H9 (cell line): Measurements from ENCODE around the gene GVQW3. TPM values are rescaled to one million over a fixed set of nuclear protein-coding genes. Genes with fewer than 3 reads are reported as not detected.

Experiments used
- DNase-seq: peaks from one replicate; pipeline ENCODE4 v3.0.0-alpha.2; 2017
- H2AFZ ChIP-seq: one replicate; pipeline ENCODE4 v1.6.1; 2013; ENCODE audit warnings: mild to moderate bottlenecking, low read length, control low read depth, moderate library complexity
- H2AK5ac ChIP-seq: 2 replicates; pipeline ENCODE4 v1.6.1; 2013; ENCODE audit warnings: low read length, control low read depth, mixed read lengths; ENCODE audit not compliant: insufficient read length
- H2BK120ac ChIP-seq: one replicate; pipeline ENCODE4 v1.6.1; 2013; ENCODE audit warnings: low read depth, mild to moderate bottlenecking, low read length, control low read depth, inconsistent platforms; ENCODE audit not compliant: poor library complexity, severe bottlenecking
- H2BK12ac ChIP-seq: 2 replicates; pipeline ENCODE4 v1.6.1; 2013; ENCODE audit warnings: low read length, control low read depth, mixed read lengths, low read depth; ENCODE audit not compliant: insufficient read length
- H2BK15ac ChIP-seq: 2 replicates; pipeline ENCODE4 v1.6.1; 2013; ENCODE audit warnings: low read depth, low read length, control low read depth
- H2BK20ac ChIP-seq: one replicate; pipeline ENCODE4 v1.6.1; 2013; ENCODE audit warnings: low read depth, mild to moderate bottlenecking, low read length, control low read depth, inconsistent platforms; ENCODE audit not compliant: poor library complexity, severe bottlenecking
- H2BK5ac ChIP-seq: 2 replicates; pipeline ENCODE4 v1.6.1; 2013; ENCODE audit warnings: low read length, control low read depth, mixed read lengths; ENCODE audit not compliant: insufficient read length
- H3K14ac ChIP-seq: 2 replicates; pipeline ENCODE4 v1.6.1; 2013; ENCODE audit warnings: low read length, control low read depth; ENCODE audit not compliant: insufficient read depth
- H3K18ac ChIP-seq: 2 replicates; pipeline ENCODE4 v1.6.1; 2013; ENCODE audit warnings: low read depth, mild to moderate bottlenecking, mixed read lengths, low read length, control low read depth; ENCODE audit not compliant: insufficient read length
- H3K23ac ChIP-seq: 2 replicates; pipeline ENCODE4 v1.6.1; 2013; ENCODE audit warnings: low read length, control low read depth, mixed read lengths, low read depth; ENCODE audit not compliant: insufficient read length
- H3K23me2 ChIP-seq: 2 replicates; pipeline ENCODE4 v1.6.1; 2013; ENCODE audit warnings: low read depth, mild to moderate bottlenecking, mixed read lengths, low read length, control low read depth; ENCODE audit not compliant: insufficient read length, poor library complexity, severe bottlenecking
- H3K27ac ChIP-seq: 2 replicates; pipeline ENCODE4 v1.5.1; 2013; ENCODE audit warnings: low read length, control low read depth, mixed read lengths, low read depth; ENCODE audit not compliant: insufficient read length
- H3K27me3 ChIP-seq: 2 replicates; pipeline ENCODE4 v1.6.1; 2013; ENCODE audit warnings: low read length, control low read depth, inconsistent platforms; ENCODE audit not compliant: insufficient read depth
- H3K4ac ChIP-seq: 2 replicates; pipeline ENCODE4 v1.6.1; 2013; ENCODE audit warnings: low read depth, mild to moderate bottlenecking, control low read depth, inconsistent platforms, low read length, moderate library complexity
- H3K4me1 ChIP-seq: 2 replicates; pipeline ENCODE4 v1.6.1; 2013; ENCODE audit warnings: low read length, control low read depth, inconsistent platforms; ENCODE audit not compliant: insufficient read depth
- H3K4me2 ChIP-seq: 2 replicates; pipeline ENCODE4 v1.6.1; 2013; ENCODE audit warnings: low read length, control low read depth, mixed read lengths; ENCODE audit not compliant: insufficient read length, insufficient read depth
- H3K56ac ChIP-seq: 2 replicates; pipeline ENCODE4 v1.6.1; 2013; ENCODE audit warnings: low read depth, mild to moderate bottlenecking, mixed read lengths, low read length, control low read depth; ENCODE audit not compliant: insufficient read length
- H3K79me1 ChIP-seq: 2 replicates; pipeline ENCODE4 v1.6.1; 2013; ENCODE audit warnings: low read depth, mild to moderate bottlenecking, moderate library complexity, low read length, control low read depth, inconsistent platforms; ENCODE audit not compliant: insufficient read depth, poor library complexity, severe bottlenecking
- H3K79me2 ChIP-seq: 2 replicates; pipeline ENCODE4 v1.6.1; 2013; ENCODE audit warnings: low read length, control low read depth, inconsistent platforms; ENCODE audit not compliant: insufficient read depth
- H3K9ac ChIP-seq: 2 replicates; pipeline ENCODE4 v1.6.1; 2013; ENCODE audit warnings: low read length, control low read depth, mixed read lengths; ENCODE audit not compliant: insufficient read length; ENCODE audit errors: extremely low read depth
- H3K9me3 ChIP-seq: one replicate; pipeline ENCODE4 v1.6.1; 2013; ENCODE audit warnings: low read depth, low read length, inconsistent platforms; ENCODE audit not compliant: control insufficient read depth
- H3T11ph ChIP-seq: one replicate; pipeline ENCODE4 v1.6.1; 2013; ENCODE audit warnings: mild to moderate bottlenecking, low read length, control low read depth, inconsistent platforms
- H4K20me1 ChIP-seq: one replicate; pipeline ENCODE4 v1.6.1; 2013; ENCODE audit not compliant: control insufficient read depth, insufficient read length, insufficient read depth
- H4K5ac ChIP-seq: 2 replicates; pipeline ENCODE4 v1.6.1; 2013; ENCODE audit warnings: low read depth, mild to moderate bottlenecking, mixed read lengths, low read length, control low read depth; ENCODE audit not compliant: insufficient read length
- H4K8ac ChIP-seq: replicated peaks from 2 replicates; pipeline ENCODE4 v1.6.1; 2013; ENCODE audit warnings: low read length, control low read depth, mixed read lengths, low read depth; ENCODE audit not compliant: insufficient read length
- H4K91ac ChIP-seq: 2 replicates; pipeline ENCODE4 v1.6.1; 2013; ENCODE audit warnings: low read depth, mild to moderate bottlenecking, moderate library complexity, mixed read lengths, low read length, control low read depth; ENCODE audit not compliant: insufficient read length
- H3K27ac Mint-ChIP-seq, 3 experiments: 2 replicates in 2 of 3; 3 replicates in 1 of 3; pipeline ENCODE4 v1.8.0; 2020 to 2021; ENCODE audit warnings: mixed read lengths in 3 of 3, mild to moderate bottlenecking in 1 of 3, moderate library complexity in 1 of 3
- H3K27me3 Mint-ChIP-seq: 2 replicates; pipeline ENCODE4 v1.8.0; 2021; ENCODE audit warnings: low read depth, mild to moderate bottlenecking, moderate library complexity, mixed read lengths
- H3K36me3 Mint-ChIP-seq, 3 experiments: 2 replicates in 2 of 3; 3 replicates in 1 of 3; pipeline ENCODE4 v1.8.0; 2020 to 2021; ENCODE audit warnings: low read depth in 3 of 3, mixed read lengths in 3 of 3; ENCODE audit not compliant: insufficient read depth in 1 of 3
- H3K4me1 Mint-ChIP-seq, 2 experiments: 2 replicates each; pipeline ENCODE4 v1.8.0; 2020; ENCODE audit warnings: mixed read lengths in 2 of 2
- H3K4me3 Mint-ChIP-seq, 2 experiments: 2 replicates in 1 of 2; 3 replicates in 1 of 2; pipeline ENCODE4 v1.8.0; 2020 to 2021; ENCODE audit warnings: mild to moderate bottlenecking in 2 of 2, mixed read lengths in 2 of 2, moderate library complexity in 1 of 2
- H3K9me3 Mint-ChIP-seq, 2 experiments: 2 replicates in 1 of 2; 3 replicates in 1 of 2; pipeline ENCODE4 v1.8.0; 2020; ENCODE audit warnings: mild to moderate bottlenecking in 2 of 2, mixed read lengths in 2 of 2, moderate library complexity in 1 of 2
- CTCF ChIP-seq: fragments of 200-600 bp; sonication (generic); conservative IDR thresholded peaks from 3 replicates; pipeline ENCODE4 v1.8.0; 2021; ENCODE audit warnings: antibody characterized with exemption, mild to moderate bottlenecking
- WGBS: extraction: QIAGEN DNeasy Blood & Tissue Kit; methylation state at CpG from one replicate; pipeline ENCODE4 v1.1.7; 2013; ENCODE audit warnings: missing lambda C conversion rate, low lambda C conversion rate, mixed read lengths; ENCODE audit not compliant: insufficient read length; ENCODE audit errors: extremely low coverage; 5-methylcytosine and 5-hydroxymethylcytosine counted together
- total RNA-seq: library from RNA; stranded (reverse); gene quantifications from 2 replicates; pipeline ENCODE4 v1.2.1, GENCODE V29; 2021

Gene GVQW3
- total RNA-seq, 1 experiment from 2014 or later = 4.5 TPM

- no peak overlapping the region for H3K27ac Mint-ChIP-seq
- no peak overlapping the region for H2BK15ac ChIP-seq
- H3K9me3 Mint-ChIP-seq = no peaks in the 10 kb centered on the region
- H4K20me1 ChIP-seq = no peaks in the 10 kb centered on the region
- H3K4me3 Mint-ChIP-seq = no peak overlapping the region
- no peak overlapping the region for H2BK5ac ChIP-seq
- H4K8ac ChIP-seq = no peak overlapping the region
- no peak overlapping the region for H3K4me2 ChIP-seq
- no peak overlapping the region for H2BK20ac ChIP-seq
- no CpG with 5 or more reads among the region's 3 CpGs for WGBS
- H3K23ac ChIP-seq = no peak overlapping the region
- no peaks in the 10 kb centered on the region for H3K79me1 ChIP-seq
- no peak overlapping the region for H2AFZ ChIP-seq
- no peaks in the 10 kb centered on the region for H3K79me2 ChIP-seq
- H3K9ac ChIP-seq = no peak overlapping the region
- H3K27ac ChIP-seq = no peak overlapping the region
- H2BK120ac ChIP-seq = no peak overlapping the region
- no peak overlapping the region for H4K91ac ChIP-seq
- H3K36me3 Mint-ChIP-seq = peaks cover 10 to 28% (median 21%) of the 10 kb centered on the region in 3 experiments; a peak in 6 of 7 replicates
- no peak overlapping the region for H3K18ac ChIP-seq
- H3K14ac ChIP-seq = no peak overlapping the region
- H4K5ac ChIP-seq = no peak overlapping the region
- no peaks in the 10 kb centered on the region for H3K27me3 ChIP-seq
- H2BK12ac ChIP-seq = no peak overlapping the region
- H3T11ph ChIP-seq = no peak overlapping the region
- H3K23me2 ChIP-seq = no peaks in the 10 kb centered on the region
- H3K27me3 Mint-ChIP-seq = no peaks in the 10 kb centered on the region
- H3K4me1 Mint-ChIP-seq = no peaks in the 10 kb centered on the region
- no peaks in the 10 kb centered on the region for H3K9me3 ChIP-seq
- DNase-seq = no peak
- no peak overlapping the region for H3K56ac ChIP-seq
- H2AK5ac ChIP-seq = no peak overlapping the region
- no peaks in the 10 kb centered on the region for H3K4me1 ChIP-seq
- no peak overlapping the region for H3K4ac ChIP-seq
- no peak for TF ChIP-seq CTCF
Observed at GRCh38 chr11:76348348-76348747, 32.8 kb upstream of the GVQW3 start.
